Osteocyte (in vitro differentiated cells): Measurements from ENCODE around the gene SERP1. TPM values are rescaled to one million over a fixed set of nuclear protein-coding genes. Genes with fewer than 3 reads are reported as not detected.

Experiments used
- DNase-seq: peaks from one replicate; pipeline ENCODE4 v3.0.0; 2021; ENCODE audit warnings: mixed read lengths; ENCODE audit not compliant: unreplicated experiment; ENCODE audit errors: extremely low spot score
- H3K27ac Mint-ChIP-seq: one replicate; pipeline ENCODE4 v1.8.0; 2021; ENCODE audit warnings: mild to moderate bottlenecking, mixed read lengths; ENCODE audit not compliant: unreplicated experiment
- H3K27me3 Mint-ChIP-seq: one replicate; pipeline ENCODE4 v1.8.0; 2021; ENCODE audit warnings: mixed read lengths; ENCODE audit not compliant: unreplicated experiment
- H3K36me3 Mint-ChIP-seq: one replicate; pipeline ENCODE4 v1.8.0; 2021; ENCODE audit warnings: mixed read lengths; ENCODE audit not compliant: unreplicated experiment
- H3K4me1 Mint-ChIP-seq: one replicate; pipeline ENCODE4 v1.8.0; 2021; ENCODE audit warnings: mixed read lengths; ENCODE audit not compliant: unreplicated experiment
- H3K4me3 Mint-ChIP-seq: one replicate; pipeline ENCODE4 v1.8.0; 2021; ENCODE audit warnings: mild to moderate bottlenecking, moderate library complexity, mixed read lengths; ENCODE audit not compliant: unreplicated experiment
- H3K9me3 Mint-ChIP-seq: one replicate; pipeline ENCODE4 v1.8.0; 2021; ENCODE audit warnings: mixed read lengths; ENCODE audit not compliant: unreplicated experiment
- total RNA-seq: library from RNA; stranded (reverse); gene quantifications from 2 replicates; pipeline ENCODE4 v1.2.1, GENCODE V29; 2021
- TF ChIP-seq, protein P1 (sequence below): fragments of 200-600 bp; sonication (generic); IDR thresholded peaks from 2 replicates; pipeline ENCODE4 v1.5.0; 2021; ENCODE audit warnings: antibody characterized with exemption, mild to moderate bottlenecking, moderate library complexity

SERP1 gene
- total RNA-seq, 1 donor from 2014 or later, result 81.3 TPM

DNA sequence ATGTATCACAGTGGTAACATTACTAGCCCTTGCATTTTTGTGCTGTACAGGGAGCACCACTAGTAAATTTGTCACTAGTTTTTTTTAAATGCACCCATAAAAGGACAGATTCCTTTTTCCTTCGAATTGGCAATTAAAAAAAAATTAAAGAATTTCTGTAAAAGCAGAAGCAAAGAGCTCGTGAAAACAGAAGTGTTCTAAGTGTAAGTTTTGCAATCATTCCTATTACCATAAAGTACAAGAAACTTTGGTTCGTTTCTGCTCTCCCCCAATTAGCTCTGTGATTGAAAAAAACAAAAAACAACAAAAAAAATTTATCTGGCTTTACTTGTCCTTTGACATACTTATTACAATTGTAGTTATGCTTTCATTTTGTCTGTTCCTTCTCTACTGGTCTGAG, 5.3 kb downstream of the SERP1 start:
- Mint-ChIP-seq H3K36me3 (peaks cover 26% of the 10 kb centered on the region), H3K27ac (no peak overlapping the region), H3K4me3 (no peak overlapping the region), H3K9me3 (no peaks in the 10 kb centered on the region), H3K27me3 (no peaks in the 10 kb centered on the region), H3K4me1 (peaks cover 19% of the 10 kb centered on the region)
- no peak for DNase-seq
- TF ChIP-seq, protein P1, sequence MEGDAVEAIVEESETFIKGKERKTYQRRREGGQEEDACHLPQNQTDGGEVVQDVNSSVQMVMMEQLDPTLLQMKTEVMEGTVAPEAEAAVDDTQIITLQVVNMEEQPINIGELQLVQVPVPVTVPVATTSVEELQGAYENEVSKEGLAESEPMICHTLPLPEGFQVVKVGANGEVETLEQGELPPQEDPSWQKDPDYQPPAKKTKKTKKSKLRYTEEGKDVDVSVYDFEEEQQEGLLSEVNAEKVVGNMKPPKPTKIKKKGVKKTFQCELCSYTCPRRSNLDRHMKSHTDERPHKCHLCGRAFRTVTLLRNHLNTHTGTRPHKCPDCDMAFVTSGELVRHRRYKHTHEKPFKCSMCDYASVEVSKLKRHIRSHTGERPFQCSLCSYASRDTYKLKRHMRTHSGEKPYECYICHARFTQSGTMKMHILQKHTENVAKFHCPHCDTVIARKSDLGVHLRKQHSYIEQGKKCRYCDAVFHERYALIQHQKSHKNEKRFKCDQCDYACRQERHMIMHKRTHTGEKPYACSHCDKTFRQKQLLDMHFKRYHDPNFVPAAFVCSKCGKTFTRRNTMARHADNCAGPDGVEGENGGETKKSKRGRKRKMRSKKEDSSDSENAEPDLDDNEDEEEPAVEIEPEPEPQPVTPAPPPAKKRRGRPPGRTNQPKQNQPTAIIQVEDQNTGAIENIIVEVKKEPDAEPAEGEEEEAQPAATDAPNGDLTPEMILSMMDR, result no peak

DNA sequence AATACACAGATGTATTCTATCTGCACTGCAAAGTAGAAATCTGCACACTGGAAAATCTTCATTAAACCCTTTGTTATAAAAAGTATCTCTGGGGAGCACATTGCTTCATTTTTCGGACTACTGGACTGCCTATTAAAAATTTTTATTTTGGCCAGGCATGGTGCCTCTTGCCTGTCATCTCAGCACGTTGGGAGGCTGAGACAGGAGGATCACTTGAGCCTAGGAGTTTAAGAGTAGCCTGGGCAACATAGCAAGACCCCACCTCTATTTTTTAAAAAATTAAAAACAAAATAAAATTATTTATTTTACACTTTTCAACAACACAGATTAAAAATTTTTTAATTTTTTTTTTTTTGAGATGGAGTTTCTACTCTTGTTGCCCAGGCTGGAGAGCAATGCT, 6.0 kb downstream of the SERP1 start:
- TF ChIP-seq, protein P1, result no peak
- H3K9me3 Mint-ChIP-seq, result no peaks in the 10 kb centered on the region
- no peaks in the 10 kb centered on the region for H3K27me3 Mint-ChIP-seq
- H3K4me1 Mint-ChIP-seq, result peaks cover 18% of the 10 kb centered on the region
- no peak overlapping the region for H3K27ac Mint-ChIP-seq
- H3K4me3 Mint-ChIP-seq, result no peak overlapping the region
- H3K36me3 Mint-ChIP-seq, result peaks cover 26% of the 10 kb centered on the region
- no peak for DNase-seq

GRCh38 chr3:150538324-150539208, 7.7 kb downstream of the SERP1 start:
- H3K4me3 Mint-ChIP-seq, result no peak overlapping the region
- TF ChIP-seq, protein P1, result no peak
- H3K4me1 Mint-ChIP-seq, result peaks cover 4% of the 10 kb centered on the region
- DNase-seq, result no peak
- peaks cover 23% of the 10 kb centered on the region for H3K36me3 Mint-ChIP-seq
- no peaks in the 10 kb centered on the region for H3K9me3 Mint-ChIP-seq
- no peak overlapping the region for H3K27ac Mint-ChIP-seq
- H3K27me3 Mint-ChIP-seq, result no peaks in the 10 kb centered on the region

- Mint-ChIP-seq H3K36me3 (no peaks in the 10 kb centered on the region), H3K4me3 (no peak overlapping the region), H3K27me3 (no peaks in the 10 kb centered on the region), H3K4me1 (no peaks in the 10 kb centered on the region), H3K9me3 (no peaks in the 10 kb centered on the region), H3K27ac (no peak overlapping the region)
- DNase-seq, result no peak
- TF ChIP-seq, protein P1, result no peak
Observed at GRCh38 chr3:150535204-150535603, 11.1 kb downstream of the SERP1 start.

- no peak overlapping the region for H3K4me3 Mint-ChIP-seq
- H3K9me3 Mint-ChIP-seq, result no peaks in the 10 kb centered on the region
- H3K4me1 Mint-ChIP-seq, result peaks cover 19% of the 10 kb centered on the region
- H3K27ac Mint-ChIP-seq, result no peak overlapping the region
- H3K27me3 Mint-ChIP-seq, result no peaks in the 10 kb centered on the region
- H3K36me3 Mint-ChIP-seq, result no peaks in the 10 kb centered on the region
- TF ChIP-seq, protein P1, result no peak
- DNase-seq, result no peak
Observed at GRCh38 chr3:150531775-150532174, 14.5 kb downstream of the SERP1 start.
